ENCODE results near the gene SEMA5B.

GRCh38 chr3:122919291-122919610, 108.3 kb downstream of the SEMA5B start:
- TF ChIP-seq CTCF (IDR thresholded peaks at IDR 0.05; ENCODE audit: low read length), result no peak
- no peak for TF ChIP-seq EZH2phosphoT487 (IDR thresholded peaks at IDR 0.05; ENCODE audit: low read length)
- TF ChIP-seq EZH2 (optimal IDR thresholded peaks at IDR 0.05; ENCODE audit: low read depth, low read length), result no peak

All from MM.1S (cell line).